NCI-H2227 treated with DMSO at 0.1 percent for 48 hours (cell line): Measurements from ENCODE around the gene SHD.
"Not testable (repeated sequence)": the region's sequence is repeated elsewhere in the genome, so short reads cannot be mapped to it uniquely, and the experiment has no call there.

Source experiments
- DNase-seq: peaks from one replicate; lab custom pipeline; 2025; lab: John Stamatoyannopoulos, UW

SHD gene

DNA sequence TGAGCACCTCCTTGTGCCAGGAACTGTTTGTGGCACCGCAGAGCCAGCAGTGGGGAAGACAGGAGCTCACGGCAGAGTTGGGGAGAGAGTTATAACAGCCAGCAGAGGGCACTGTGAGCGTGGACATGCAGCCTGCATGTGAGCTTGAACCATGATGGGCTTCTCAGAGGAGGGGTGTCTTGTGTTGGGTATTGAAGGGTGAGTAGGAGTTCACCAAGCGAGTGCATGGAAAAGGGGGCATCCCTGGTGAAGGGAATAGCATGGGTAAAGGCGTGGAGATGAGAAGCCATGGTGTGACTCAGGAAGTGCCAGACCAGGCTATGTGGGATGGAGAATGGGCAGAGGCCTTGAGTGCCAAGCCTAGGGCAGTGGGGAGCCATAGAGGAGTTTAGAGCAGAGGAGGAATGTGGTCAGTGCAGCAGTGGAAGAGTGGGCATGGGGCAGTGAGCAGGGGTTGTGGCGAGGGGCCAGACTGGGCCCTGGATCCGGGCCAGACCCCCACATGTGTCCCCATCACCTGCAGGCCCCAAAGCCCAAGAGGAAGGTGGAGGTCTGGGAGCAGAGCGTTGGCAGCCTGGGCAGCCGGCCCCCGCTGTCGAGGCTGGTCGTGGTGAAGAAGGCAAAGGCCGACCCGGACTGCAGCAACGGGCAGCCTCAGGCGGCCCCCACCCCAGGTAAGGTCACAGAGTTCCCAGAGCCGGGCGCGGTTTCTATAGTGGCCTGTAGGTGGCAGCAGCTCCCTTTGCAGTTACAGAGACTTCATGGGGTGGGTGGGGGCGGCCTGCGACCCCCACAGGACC is 11.8 kb upstream of the SHD start:
- peak; percentile 6 for DNase-seq

GRCh38 chr19:4267901-4268815 is 10.9 kb upstream of the SHD start:
- DNase-seq: no peak

- no peak for DNase-seq
Measured at GRCh38 chr19:4268816-4269430, 10.1 kb upstream of the SHD start.

GRCh38 chr19:4272894-4273293 is 6.2 kb upstream of the SHD start:
- no peak for DNase-seq

DNA sequence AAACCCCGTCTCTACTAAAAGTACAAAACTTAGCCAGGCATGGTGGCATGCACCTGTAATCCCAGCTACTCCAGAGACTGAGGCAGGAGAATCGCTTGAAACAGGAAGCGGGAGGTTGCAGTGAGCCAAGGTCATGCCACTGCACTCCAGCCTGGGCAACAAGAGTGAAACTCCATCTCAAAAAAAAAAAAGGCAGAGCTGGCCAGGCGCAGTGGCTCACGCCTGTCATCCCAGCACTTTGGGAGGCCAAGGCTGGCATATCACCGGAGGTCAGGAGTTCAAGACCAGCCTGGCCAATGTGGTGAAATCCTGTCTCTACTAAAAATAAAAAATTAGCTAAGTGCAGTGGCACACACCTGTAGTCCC is 4.8 kb upstream of the SHD start:
- DNase-seq: not testable (repeated sequence)

- DNase-seq: peak; percentile 85
Measured at GRCh38 chr19:4277191-4277696, 1.8 kb upstream of the SHD start.

- no peak for DNase-seq
Measured at GRCh38 chr19:4278010-4278409, 1.1 kb upstream of the SHD start.

DNA sequence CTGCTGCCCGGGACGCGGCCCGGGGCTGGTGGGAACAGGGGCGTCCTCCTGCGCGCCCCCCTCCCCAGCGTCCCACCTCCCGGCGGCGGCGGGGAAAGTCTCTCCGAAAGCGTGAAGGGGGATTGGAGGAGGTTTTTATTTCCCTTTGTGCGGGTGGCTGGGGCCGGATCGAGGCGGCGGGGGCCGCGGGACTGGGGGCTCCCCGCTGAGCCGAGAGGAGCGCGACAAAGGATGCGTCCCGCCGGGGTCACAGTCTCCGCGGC is 132 bp downstream of the SHD start:
- no peak for DNase-seq

GRCh38 chr19:4279530-4280422 is 710 bp downstream of the SHD start:
- no peak for DNase-seq

DNA sequence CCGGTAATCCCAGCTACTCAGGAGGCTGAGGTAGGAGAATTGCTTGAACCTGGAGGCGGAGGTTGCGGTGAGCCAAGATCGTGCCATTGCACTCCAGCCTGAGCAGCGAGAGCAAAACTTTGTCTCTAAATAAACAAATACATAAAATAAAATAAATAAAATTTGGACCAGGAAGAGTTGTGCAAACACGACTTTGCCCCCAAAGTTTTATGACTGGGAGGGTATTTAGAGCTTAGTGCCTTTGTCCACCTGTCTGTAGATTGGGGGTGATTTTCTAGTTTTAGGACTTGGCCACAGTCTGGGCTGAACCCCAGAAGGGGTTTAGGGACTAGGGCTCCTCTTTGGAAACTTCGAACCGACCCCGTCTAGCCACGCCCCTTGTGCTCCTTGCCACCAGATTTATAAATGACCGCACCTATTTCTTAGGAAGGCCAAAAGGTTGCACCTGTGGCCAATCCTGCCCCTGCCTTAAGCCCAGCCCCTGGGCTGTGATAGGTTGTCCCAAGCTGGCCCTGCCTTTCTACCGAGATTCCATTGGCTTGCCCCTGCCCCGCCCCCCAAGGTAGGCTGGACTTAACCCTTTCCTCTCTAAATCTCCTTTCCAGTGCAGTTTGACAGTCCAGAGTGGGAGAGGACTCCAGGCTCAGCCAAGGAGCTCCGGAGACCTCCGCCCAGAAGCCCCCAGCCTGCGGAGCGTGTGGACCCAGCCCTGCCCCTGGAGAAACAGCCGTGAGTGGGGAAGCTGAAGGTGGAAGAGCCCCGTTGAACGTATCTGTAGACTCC is 5.3 kb downstream of the SHD start:
- DNase-seq: no peak

- no peak for DNase-seq
Measured at GRCh38 chr19:4284974-4285373, 5.9 kb downstream of the SHD start.

DNA sequence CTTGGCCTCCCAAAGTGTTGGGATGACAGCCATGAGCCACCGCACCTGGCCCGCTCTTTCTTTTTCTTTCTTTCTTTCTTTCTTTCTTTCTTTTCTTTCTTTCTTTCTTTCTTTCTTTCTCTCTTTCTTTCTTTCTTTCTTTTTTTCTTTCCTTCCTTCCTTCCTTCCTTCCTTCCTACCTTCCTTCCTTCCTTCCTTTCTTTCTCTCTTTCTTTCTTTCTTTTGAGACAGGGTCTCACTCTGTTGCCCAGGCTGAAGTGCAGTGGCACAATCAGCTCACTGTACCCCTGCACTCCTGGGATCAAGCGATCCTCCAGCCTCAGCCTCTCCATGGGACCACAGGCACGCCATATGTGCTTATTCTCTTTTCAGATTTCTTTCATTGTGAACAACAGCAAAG is 7.1 kb downstream of the SHD start:
- not testable (repeated sequence) for DNase-seq

GRCh38 chr19:4288091-4288777 is 9.2 kb downstream of the SHD start:
- DNase-seq: no peak

GRCh38 chr19:4291184-4291732 is 12.2 kb downstream of the SHD start:
- no peak for DNase-seq

- DNase-seq: no peak
Measured at GRCh38 chr19:4292515-4292914, 13.4 kb downstream of the SHD start.

GRCh38 chr19:4294389-4294788 is 15.3 kb downstream of the SHD start:
- DNase-seq: no peak

- DNase-seq: peak; percentile 43
Measured at GRCh38 chr19:4295972-4296771, 17.1 kb downstream of the SHD start.

DNA sequence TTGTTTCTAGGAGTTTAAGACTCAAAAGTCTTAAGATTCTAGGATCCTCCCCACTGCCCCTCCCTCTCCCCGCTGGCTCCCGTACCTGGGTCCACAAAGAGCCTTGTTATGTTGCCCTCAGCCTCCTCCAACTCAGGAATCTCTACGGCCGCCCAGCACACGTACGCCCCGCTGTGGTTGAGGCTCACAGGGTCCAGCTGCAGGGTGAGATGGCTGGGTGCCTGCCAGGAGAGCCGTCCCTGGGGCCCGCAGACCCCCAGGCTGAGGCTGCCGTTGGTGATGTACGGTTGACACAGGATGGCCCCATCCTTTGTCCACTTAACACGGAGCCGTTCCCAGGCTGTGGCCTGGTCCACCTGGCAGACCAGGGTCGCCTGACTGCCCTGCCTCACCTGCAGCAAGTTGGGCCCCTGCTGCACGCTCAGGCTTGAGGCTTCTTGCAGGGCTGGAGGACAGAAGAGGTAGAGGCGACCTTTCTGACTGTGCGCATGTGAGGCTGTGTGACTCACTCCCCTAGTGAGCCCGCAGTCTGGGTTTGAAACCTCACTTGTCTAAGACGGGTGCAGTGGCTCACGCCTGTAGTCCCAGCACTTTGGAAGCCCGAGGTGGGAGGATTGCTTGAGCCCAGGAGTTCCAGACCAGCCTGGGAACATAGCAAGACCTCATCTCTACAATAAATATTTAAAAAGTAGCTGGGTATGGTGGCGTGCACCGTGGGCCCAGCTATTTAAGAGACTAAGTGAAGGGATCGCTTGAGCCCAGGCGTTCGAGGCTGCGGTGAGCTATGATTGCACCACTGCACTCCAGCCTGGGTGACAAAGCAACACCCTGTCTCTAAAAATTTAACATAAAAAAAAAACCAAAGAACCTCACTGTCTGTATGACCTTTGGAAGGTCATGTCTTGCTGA is 19.1 kb downstream of the SHD start:
- no peak for DNase-seq
